ENCODE results near the gene ESRRA.
A peak's percentile ranks its signal among the peaks of the same experiment; 100 is the strongest.
"Not testable (repeated sequence)": the region's sequence is repeated elsewhere in the genome, so short reads cannot be mapped to it uniquely, and the experiment has no call there.

Gene ESRRA

GRCh38 chr11:64307795-64308194 lies 2.5 kb downstream of the ESRRA start:
- Mint-ChIP-seq H3K4me1 (ENCODE audit: low read depth) (peaks cover 25% of the 10 kb centered on the region), H3K4me3 (peak overlapping the region; percentile 51), H3K27ac (peak overlapping the region; percentile 69)
- not testable (repeated sequence) for H3K27me3 Mint-ChIP-seq (ENCODE audit: low read depth); H3K36me3 Mint-ChIP-seq (ENCODE audit: low read depth); H3K9me3 Mint-ChIP-seq

GRCh38 chr11:64312947-64313346 lies 7.6 kb downstream of the ESRRA start:
- H3K27me3 Mint-ChIP-seq (ENCODE audit: low read depth), result no peaks in the 10 kb centered on the region
- peak overlapping the region; percentile 69 for H3K27ac Mint-ChIP-seq
- H3K4me1 Mint-ChIP-seq (ENCODE audit: low read depth), result peaks cover 25% of the 10 kb centered on the region
- H3K9me3 Mint-ChIP-seq, result no peaks in the 10 kb centered on the region
- H3K36me3 Mint-ChIP-seq (ENCODE audit: low read depth), result peaks cover 17% of the 10 kb centered on the region
- H3K4me3 Mint-ChIP-seq, result peak overlapping the region; percentile 44

- Mint-ChIP-seq H3K27me3 (ENCODE audit: low read depth) (no peaks in the 10 kb centered on the region), H3K4me3 (no peak overlapping the region), H3K4me1 (ENCODE audit: low read depth) (peaks cover 25% of the 10 kb centered on the region), H3K27ac (no peak overlapping the region), H3K36me3 (ENCODE audit: low read depth) (peaks cover 17% of the 10 kb centered on the region), H3K9me3 (no peaks in the 10 kb centered on the region)
These were observed 8.3 kb downstream of the ESRRA start for GRCh38 chr11:64313491-64314145.

GRCh38 chr11:64314146-64314804 lies 9.0 kb downstream of the ESRRA start:
- Mint-ChIP-seq H3K4me3 (no peak overlapping the region), H3K27ac (no peak overlapping the region), H3K4me1 (ENCODE audit: low read depth) (peaks cover 29% of the 10 kb centered on the region), H3K9me3 (no peaks in the 10 kb centered on the region), H3K27me3 (ENCODE audit: low read depth) (no peaks in the 10 kb centered on the region), H3K36me3 (ENCODE audit: low read depth) (peaks cover 20% of the 10 kb centered on the region)

GRCh38 chr11:64314805-64315561 lies 9.7 kb downstream of the ESRRA start:
- Mint-ChIP-seq H3K4me3 (no peak overlapping the region), H3K36me3 (ENCODE audit: low read depth) (peaks cover 21% of the 10 kb centered on the region), H3K9me3 (no peaks in the 10 kb centered on the region), H3K27ac (no peak overlapping the region), H3K27me3 (ENCODE audit: low read depth) (no peaks in the 10 kb centered on the region), H3K4me1 (ENCODE audit: low read depth) (peaks cover 30% of the 10 kb centered on the region)

- not testable (repeated sequence) for H3K27me3 Mint-ChIP-seq (ENCODE audit: low read depth); H3K9me3 Mint-ChIP-seq
- Mint-ChIP-seq H3K4me1 (ENCODE audit: low read depth) (peaks cover 31% of the 10 kb centered on the region), H3K4me3 (peak overlapping the region; percentile 87), H3K36me3 (ENCODE audit: low read depth) (peaks cover 27% of the 10 kb centered on the region), H3K27ac (peak overlapping the region; percentile 100)
These were observed 10.6 kb downstream of the ESRRA start for GRCh38 chr11:64315667-64316526.

GRCh38 chr11:64316672-64317324 lies 11.5 kb downstream of the ESRRA start:
- Mint-ChIP-seq H3K4me1 (ENCODE audit: low read depth) (peaks cover 34% of the 10 kb centered on the region), H3K27me3 (ENCODE audit: low read depth) (no peaks in the 10 kb centered on the region), H3K36me3 (ENCODE audit: low read depth) (peaks cover 32% of the 10 kb centered on the region), H3K4me3 (peak overlapping the region; percentile 87), H3K9me3 (no peaks in the 10 kb centered on the region), H3K27ac (peak overlapping the region; percentile 100)

GRCh38 chr11:64317325-64317960 lies 12.1 kb downstream of the ESRRA start, which contains the start of gene TRMT112:
TSS of gene TRMT112 (minus strand) at chr11:64317559. CDS start at chr11:64317526, 33 bp downstream.
- Mint-ChIP-seq H3K27ac (peak within 1 kb of the TSS; percentile 100), H3K27me3 (ENCODE audit: low read depth) (no peaks in the 10 kb centered on the region), H3K36me3 (ENCODE audit: low read depth) (peaks cover 34% of the 10 kb centered on the region), H3K9me3 (no peaks in the 10 kb centered on the region), H3K4me3 (peak within 1 kb of the TSS; percentile 87), H3K4me1 (ENCODE audit: low read depth) (peaks cover 31% of the 10 kb centered on the region)

- Mint-ChIP-seq H3K4me1 (ENCODE audit: low read depth) (peaks cover 24% of the 10 kb centered on the region), H3K27me3 (ENCODE audit: low read depth) (no peaks in the 10 kb centered on the region), H3K36me3 (ENCODE audit: low read depth) (peaks cover 28% of the 10 kb centered on the region)
These were observed 12.8 kb downstream of the ESRRA start, which contains the start of gene PRDX5 for GRCh38 chr11:64317961-64318765. TSS of gene PRDX5 (plus strand) at chr11:64318121. CDS start at chr11:64318216, 95 bp downstream.

GRCh38 chr11:64318766-64319761 lies 13.7 kb downstream of the ESRRA start:
- Mint-ChIP-seq H3K27ac (peak overlapping the region; percentile 100), H3K27me3 (ENCODE audit: low read depth) (no peaks in the 10 kb centered on the region), H3K9me3 (no peaks in the 10 kb centered on the region), H3K4me3 (peak overlapping the region; percentile 87), H3K4me1 (ENCODE audit: low read depth) (peaks cover 22% of the 10 kb centered on the region), H3K36me3 (ENCODE audit: low read depth) (peaks cover 27% of the 10 kb centered on the region)

More at GRCh38 chr11:64317961-64318765, 12.8 kb downstream of the ESRRA start, which contains the start of gene PRDX5:
- Mint-ChIP-seq H3K27ac (peak within 1 kb of the TSS; percentile 100), H3K9me3 (no peaks in the 10 kb centered on the region), H3K4me3 (peak within 1 kb of the TSS; percentile 87)

GRCh38 chr11:64320556-64320955 lies 15.2 kb downstream of the ESRRA start:
- Mint-ChIP-seq H3K4me1 (ENCODE audit: low read depth) (peaks cover 22% of the 10 kb centered on the region), H3K27ac (peak overlapping the region; percentile 13), H3K4me3 (no peak overlapping the region), H3K36me3 (ENCODE audit: low read depth) (peaks cover 23% of the 10 kb centered on the region), H3K9me3 (no peaks in the 10 kb centered on the region), H3K27me3 (ENCODE audit: low read depth) (no peaks in the 10 kb centered on the region)

GRCh38 chr11:64321026-64321425 lies 15.7 kb downstream of the ESRRA start:
- H3K27ac Mint-ChIP-seq, result peak overlapping the region; percentile 35
- no peaks in the 10 kb centered on the region for H3K9me3 Mint-ChIP-seq
- peaks cover 22% of the 10 kb centered on the region for H3K4me1 Mint-ChIP-seq (ENCODE audit: low read depth)
- no peaks in the 10 kb centered on the region for H3K27me3 Mint-ChIP-seq (ENCODE audit: low read depth)
- H3K36me3 Mint-ChIP-seq (ENCODE audit: low read depth), result peaks cover 23% of the 10 kb centered on the region
- H3K4me3 Mint-ChIP-seq, result no peak overlapping the region
